Measurements from ENCODE around the gene KCNK6.

- TF ChIP-seq CTCF (IDR thresholded peaks at IDR 0.05; ENCODE audit: borderline replicate concordance, extremely low read depth, low read length, poor library complexity, severe bottlenecking): no peak
- no peak for TF ChIP-seq EZH2 (IDR thresholded peaks at IDR 0.05; ENCODE audit: borderline replicate concordance, low read depth, low read length, severe bottlenecking)
Measured at GRCh38 chr19:38308006-38308766, 11.5 kb upstream of the KCNK6 start.
